D341Med (cell line): ENCODE results near the gene RBM43.

Experiments
- DNase-seq: peaks from one replicate; pipeline ENCODE4 v3.0.0; 2012; ENCODE audit warnings: low spot score

The RBM43 gene

GRCh38 chr2:151217343-151217742 is 44.3 kb downstream of the RBM43 start:
- no peak for DNase-seq

GRCh38 chr2:151207100-151207499 is 54.6 kb downstream of the RBM43 start:
- no peak for DNase-seq

- no peak for DNase-seq
Measured at GRCh38 chr2:151206446-151206968, 55.2 kb downstream of the RBM43 start.

- DNase-seq, result no peak
Measured at GRCh38 chr2:151205571-151205970, 56.1 kb downstream of the RBM43 start.

- no peak for DNase-seq
Measured at GRCh38 chr2:151204756-151205155, 56.9 kb downstream of the RBM43 start.

- no peak for DNase-seq
Measured at GRCh38 chr2:151200844-151201243, 60.8 kb downstream of the RBM43 start.

- no peak for DNase-seq
Measured at GRCh38 chr2:151200277-151200676, 61.4 kb downstream of the RBM43 start.

- DNase-seq, result no peak
Measured at GRCh38 chr2:151198645-151199044, 63.0 kb downstream of the RBM43 start.
